Neural cell (in vitro differentiated cells): ENCODE results near the gene CGB8. TPM values are rescaled to one million over a fixed set of nuclear protein-coding genes. Genes with fewer than 3 reads are reported as not detected.
"Not testable (repeated sequence)": the region's sequence is repeated elsewhere in the genome, so short reads cannot be mapped to it uniquely, and the experiment has no call there.

Source experiments
- H2AFZ ChIP-seq: fragments of 200-600, 300-800 bp; sonication (generic), shearing (Covaris generic); 2 replicates; pipeline ENCODE4 v1.6.0; 2014; ENCODE audit warnings: low read depth, mild to moderate bottlenecking, antibody characterized with exemption, low read length, moderate library complexity
- H3F3A ChIP-seq: fragments of 200-600 bp; shearing (Covaris generic); 2 replicates; pipeline ENCODE4 v1.6.1; 2016; ENCODE audit warnings: mild to moderate bottlenecking, moderate library complexity, mixed read lengths, antibody characterized with exemption, low read length; ENCODE audit not compliant: insufficient read depth, poor library complexity, severe bottlenecking
- H3K27ac ChIP-seq: fragments of 200-600, 300-800 bp; sonication (generic), shearing (Covaris generic); 2 replicates; pipeline ENCODE4 v1.5.1; 2014; ENCODE audit warnings: mild to moderate bottlenecking, low read length, moderate library complexity
- H3K27me3 ChIP-seq: fragments of 300-800, 200-600 bp; sonication (generic), shearing (Covaris generic); 2 replicates; pipeline ENCODE4 v1.6.0; 2014; ENCODE audit warnings: mild to moderate bottlenecking, low read depth, low read length, moderate library complexity; ENCODE audit not compliant: insufficient read depth
- H3K36me3 ChIP-seq: fragments of 300-800, 200-600 bp; sonication (generic), shearing (Covaris generic); 2 replicates; pipeline ENCODE4 v1.5.1; 2014; ENCODE audit warnings: mild to moderate bottlenecking, antibody characterized with exemption, low read length, moderate library complexity; ENCODE audit not compliant: insufficient read depth
- H3K4me2 ChIP-seq: fragments of 300-800, 200-600 bp; sonication (generic), shearing (Covaris generic); 2 replicates; pipeline ENCODE4 v1.6.0; 2014; ENCODE audit warnings: mild to moderate bottlenecking, low read length
- H3K4me3 ChIP-seq: fragments of 300-800, 200-600 bp; sonication (generic), shearing (Covaris generic); 2 replicates; pipeline ENCODE4 v1.5.1; 2014; ENCODE audit warnings: mild to moderate bottlenecking, low read length, moderate library complexity
- H3K79me2 ChIP-seq: fragments of 200-600 bp; shearing (Covaris generic); replicated peaks from 2 replicates; pipeline ENCODE4 v1.6.0; 2014; ENCODE audit warnings: mild to moderate bottlenecking, low read length, moderate library complexity; ENCODE audit not compliant: insufficient read depth
- H3K9ac ChIP-seq: fragments of 300-800, 200-600 bp; sonication (generic), shearing (Covaris generic); 2 replicates; pipeline ENCODE4 v1.6.1; 2016; ENCODE audit warnings: mild to moderate bottlenecking, low read length, mixed read lengths
- H3K9me2 ChIP-seq: fragments of 200-600 bp; shearing (Covaris generic); 2 replicates; pipeline ENCODE4 v1.6.1; 2016; ENCODE audit warnings: mild to moderate bottlenecking, low read length, mixed read lengths; ENCODE audit not compliant: insufficient read depth
- H3K9me3 ChIP-seq: fragments of 200-600, 300-800 bp; sonication (generic), shearing (Covaris generic); 2 replicates; pipeline ENCODE4 v1.6.1; 2016; ENCODE audit warnings: mild to moderate bottlenecking, mixed run types, low read length, moderate library complexity, mixed read lengths
- H4K20me1 ChIP-seq: fragments of 200-600 bp; shearing (Covaris generic); 2 replicates; pipeline ENCODE4 v1.6.1; 2016; ENCODE audit warnings: mild to moderate bottlenecking, mixed run types; ENCODE audit not compliant: insufficient read depth
- EP300 ChIP-seq: fragments of 450-650 bp; conservative IDR thresholded peaks from 2 replicates; pipeline ENCODE4 v1.6.1; 2014; ENCODE audit warnings: antibody characterized with exemption, mild to moderate bottlenecking, moderate library complexity; ENCODE audit not compliant: poor library complexity, severe bottlenecking
- EZH2 ChIP-seq: fragments of 200-600, 300-800 bp; shearing (Covaris generic), sonication (generic); IDR thresholded peaks from 2 replicates; pipeline ENCODE4 v1.6.1; 2014; ENCODE audit warnings: antibody characterized with exemption, low read length, borderline replicate concordance, mild to moderate bottlenecking; ENCODE audit not compliant: insufficient read depth, poor library complexity, severe bottlenecking
- MXI1 ChIP-seq: fragments of 450-650 bp; conservative IDR thresholded peaks from 2 replicates; pipeline ENCODE4 v1.6.1; 2014; ENCODE audit warnings: antibody characterized with exemption, mild to moderate bottlenecking; ENCODE audit not compliant: poor library complexity, severe bottlenecking
- POLR2AphosphoS5 ChIP-seq: IDR thresholded peaks from 2 replicates; pipeline ENCODE4 v1.6.1; 2012
- RAD21 ChIP-seq: fragments of 450-650 bp; conservative IDR thresholded peaks from 2 replicates; pipeline ENCODE4 v1.6.1; 2014; ENCODE audit warnings: antibody characterized with exemption, mild to moderate bottlenecking, moderate library complexity
- SMC3 ChIP-seq: fragments of 450-650 bp; conservative IDR thresholded peaks from 2 replicates; pipeline ENCODE4 v1.6.1; 2014; ENCODE audit warnings: antibody characterized with exemption, mild to moderate bottlenecking, moderate library complexity; ENCODE audit not compliant: poor library complexity
- TAF1 ChIP-seq: IDR thresholded peaks from 2 replicates; pipeline ENCODE4 v1.6.1; 2012; ENCODE audit warnings: low read depth
- polyA plus RNA-seq: library from polyadenylated mRNA; depleted of rRNA; stranded (reverse); fragments of >200 nt; gene quantifications from 2 replicates; pipeline ENCODE4 v1.2.3, GENCODE V29; 2014
- TF ChIP-seq, protein P1 (sequence below): fragments of 450-650 bp; IDR thresholded peaks from 2 replicates; pipeline ENCODE4 v1.5.1; 2014; ENCODE audit warnings: antibody characterized with exemption, mild to moderate bottlenecking, moderate library complexity; ENCODE audit not compliant: poor library complexity, severe bottlenecking
- TF ChIP-seq, protein P2 (sequence below): IDR thresholded peaks from 2 replicates; pipeline ENCODE4 v1.6.1; 2012; ENCODE audit warnings: borderline replicate concordance

The CGB8 gene
- polyA plus RNA-seq, 1 donor from 2014 or later = not detected

DNA sequence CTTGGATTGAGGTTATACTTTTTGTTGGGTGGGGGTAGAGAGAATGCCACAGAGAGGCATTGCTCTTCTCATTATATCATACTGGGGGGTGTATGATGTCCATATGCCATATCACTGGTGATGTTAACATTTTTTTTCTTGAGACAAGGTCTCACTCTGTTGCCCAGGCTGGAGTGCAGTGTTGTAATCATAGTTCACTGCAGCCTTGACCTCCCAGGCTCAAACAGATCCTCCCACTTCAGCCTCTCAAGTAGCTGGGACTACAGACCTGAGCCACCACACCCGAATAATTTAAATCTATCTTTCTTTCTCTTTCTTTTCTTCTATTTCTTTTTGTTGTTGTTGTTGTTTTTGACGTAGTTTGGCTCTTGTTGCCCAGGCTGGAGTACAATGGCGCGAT lies 31.5 kb upstream of the CGB8 start:
- Histone ChIP-seq H3K9me2 (no peaks in the 10 kb centered on the region), H3K9ac (no peak overlapping the region), H3K9me3 (no peaks in the 10 kb centered on the region), H3K27me3 (no peaks in the 10 kb centered on the region), H2AFZ (no peak overlapping the region), H3K36me3 (no peaks in the 10 kb centered on the region), H3K4me2 (no peak overlapping the region), H3K4me3 (no peak overlapping the region), H4K20me1 (no peaks in the 10 kb centered on the region), H3K79me2 (no peaks in the 10 kb centered on the region), H3F3A (no peaks in the 10 kb centered on the region), H3K27ac (no peak overlapping the region)
- TF ChIP-seq EZH2 (no peak), POLR2AphosphoS5 (no peak), TAF1 (no peak)

DNA sequence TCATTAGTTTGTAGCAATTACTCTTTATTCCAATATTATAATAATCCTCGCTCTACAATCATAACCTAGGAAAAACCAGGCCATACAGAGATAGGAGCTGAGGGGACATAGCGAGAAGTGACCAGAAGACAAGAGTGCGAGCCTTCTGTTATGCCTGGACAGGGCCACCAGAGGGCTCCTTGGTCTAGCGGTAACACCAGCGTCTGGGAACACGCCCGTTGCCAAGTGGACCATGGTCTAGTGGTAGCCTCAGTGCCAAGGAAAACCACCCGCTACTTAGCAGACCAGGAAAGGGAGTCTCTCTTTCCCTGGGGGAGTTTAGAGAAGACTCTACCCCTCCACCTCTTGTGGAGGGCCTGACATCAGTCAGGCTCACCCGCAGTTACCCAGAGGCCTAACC lies 26.0 kb upstream of the CGB8 start:
- peaks cover 39% of the 10 kb centered on the region for H3K27me3 ChIP-seq
- H3K9me2 ChIP-seq, H4K20me1 ChIP-seq, H3K4me2 ChIP-seq, H3K79me2 ChIP-seq, H2AFZ ChIP-seq, H3F3A ChIP-seq, H3K27ac ChIP-seq, H3K36me3 ChIP-seq, H3K4me3 ChIP-seq, H3K9ac ChIP-seq, H3K9me3 ChIP-seq: not testable (repeated sequence)
- TF ChIP-seq RAD21 = peak; percentile 34
- TF ChIP-seq, protein P1, sequence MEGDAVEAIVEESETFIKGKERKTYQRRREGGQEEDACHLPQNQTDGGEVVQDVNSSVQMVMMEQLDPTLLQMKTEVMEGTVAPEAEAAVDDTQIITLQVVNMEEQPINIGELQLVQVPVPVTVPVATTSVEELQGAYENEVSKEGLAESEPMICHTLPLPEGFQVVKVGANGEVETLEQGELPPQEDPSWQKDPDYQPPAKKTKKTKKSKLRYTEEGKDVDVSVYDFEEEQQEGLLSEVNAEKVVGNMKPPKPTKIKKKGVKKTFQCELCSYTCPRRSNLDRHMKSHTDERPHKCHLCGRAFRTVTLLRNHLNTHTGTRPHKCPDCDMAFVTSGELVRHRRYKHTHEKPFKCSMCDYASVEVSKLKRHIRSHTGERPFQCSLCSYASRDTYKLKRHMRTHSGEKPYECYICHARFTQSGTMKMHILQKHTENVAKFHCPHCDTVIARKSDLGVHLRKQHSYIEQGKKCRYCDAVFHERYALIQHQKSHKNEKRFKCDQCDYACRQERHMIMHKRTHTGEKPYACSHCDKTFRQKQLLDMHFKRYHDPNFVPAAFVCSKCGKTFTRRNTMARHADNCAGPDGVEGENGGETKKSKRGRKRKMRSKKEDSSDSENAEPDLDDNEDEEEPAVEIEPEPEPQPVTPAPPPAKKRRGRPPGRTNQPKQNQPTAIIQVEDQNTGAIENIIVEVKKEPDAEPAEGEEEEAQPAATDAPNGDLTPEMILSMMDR = peak; percentile 54

DNA sequence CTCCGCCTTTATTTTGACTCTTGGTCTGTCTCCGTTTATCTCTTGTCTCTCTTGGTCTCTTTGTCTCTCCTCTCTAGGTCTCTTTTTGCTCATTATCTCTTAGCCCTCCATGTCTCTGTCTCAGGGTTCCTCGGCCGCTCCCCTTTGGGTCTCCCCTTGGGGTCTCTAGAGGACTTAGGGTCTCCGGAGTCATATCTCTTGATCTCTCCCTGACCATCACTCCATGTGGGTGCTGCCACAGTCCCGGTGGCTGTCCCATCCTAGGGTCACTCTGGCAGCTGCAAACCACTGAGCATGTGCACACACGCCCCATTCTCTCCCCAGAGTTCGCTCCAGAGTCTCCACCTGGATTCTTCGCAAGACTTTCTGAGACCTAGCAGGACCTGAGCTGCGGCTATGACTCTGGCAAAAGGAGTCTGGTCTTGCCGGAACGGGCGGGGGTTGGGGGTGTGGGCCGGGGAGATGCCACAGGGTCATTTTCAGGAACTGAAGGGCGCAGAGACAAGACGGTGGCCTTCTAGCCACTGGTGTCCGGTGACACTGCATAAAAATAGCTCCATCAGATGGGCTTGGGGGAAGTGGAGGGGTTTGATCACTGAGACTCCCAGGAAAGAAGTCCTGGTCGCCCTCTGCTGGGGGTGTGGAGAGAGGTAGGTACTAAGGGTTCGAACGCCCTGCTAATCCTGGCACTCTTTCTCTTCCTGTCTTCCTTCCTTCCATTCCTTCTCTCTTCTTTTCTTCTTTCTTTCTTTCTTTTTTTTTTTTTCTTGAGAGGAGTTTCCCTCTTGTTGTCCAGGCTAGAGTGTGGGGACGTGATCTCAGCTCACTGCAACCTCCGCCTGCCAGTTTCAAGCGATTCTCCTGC lies 24.8 kb upstream of the CGB8 start:
- no peak overlapping the region for H2AFZ ChIP-seq
- no peaks in the 10 kb centered on the region for H3F3A ChIP-seq
- no peaks in the 10 kb centered on the region for H4K20me1 ChIP-seq
- H3K79me2 ChIP-seq = no peaks in the 10 kb centered on the region
- H3K9me3 ChIP-seq = no peaks in the 10 kb centered on the region
- H3K4me2 ChIP-seq = no peak overlapping the region
- no peaks in the 10 kb centered on the region for H3K36me3 ChIP-seq
- peaks cover 46% of the 10 kb centered on the region for H3K27me3 ChIP-seq
- no peak overlapping the region for H3K9ac ChIP-seq
- TF ChIP-seq EP300 (no peak), TAF1 (no peak), RAD21 (no peak), POLR2AphosphoS5 (no peak), MXI1 (no peak), SMC3 (no peak), EZH2 (no peak)
- TF ChIP-seq, protein P1 = no peak
- TF ChIP-seq, protein P2, sequence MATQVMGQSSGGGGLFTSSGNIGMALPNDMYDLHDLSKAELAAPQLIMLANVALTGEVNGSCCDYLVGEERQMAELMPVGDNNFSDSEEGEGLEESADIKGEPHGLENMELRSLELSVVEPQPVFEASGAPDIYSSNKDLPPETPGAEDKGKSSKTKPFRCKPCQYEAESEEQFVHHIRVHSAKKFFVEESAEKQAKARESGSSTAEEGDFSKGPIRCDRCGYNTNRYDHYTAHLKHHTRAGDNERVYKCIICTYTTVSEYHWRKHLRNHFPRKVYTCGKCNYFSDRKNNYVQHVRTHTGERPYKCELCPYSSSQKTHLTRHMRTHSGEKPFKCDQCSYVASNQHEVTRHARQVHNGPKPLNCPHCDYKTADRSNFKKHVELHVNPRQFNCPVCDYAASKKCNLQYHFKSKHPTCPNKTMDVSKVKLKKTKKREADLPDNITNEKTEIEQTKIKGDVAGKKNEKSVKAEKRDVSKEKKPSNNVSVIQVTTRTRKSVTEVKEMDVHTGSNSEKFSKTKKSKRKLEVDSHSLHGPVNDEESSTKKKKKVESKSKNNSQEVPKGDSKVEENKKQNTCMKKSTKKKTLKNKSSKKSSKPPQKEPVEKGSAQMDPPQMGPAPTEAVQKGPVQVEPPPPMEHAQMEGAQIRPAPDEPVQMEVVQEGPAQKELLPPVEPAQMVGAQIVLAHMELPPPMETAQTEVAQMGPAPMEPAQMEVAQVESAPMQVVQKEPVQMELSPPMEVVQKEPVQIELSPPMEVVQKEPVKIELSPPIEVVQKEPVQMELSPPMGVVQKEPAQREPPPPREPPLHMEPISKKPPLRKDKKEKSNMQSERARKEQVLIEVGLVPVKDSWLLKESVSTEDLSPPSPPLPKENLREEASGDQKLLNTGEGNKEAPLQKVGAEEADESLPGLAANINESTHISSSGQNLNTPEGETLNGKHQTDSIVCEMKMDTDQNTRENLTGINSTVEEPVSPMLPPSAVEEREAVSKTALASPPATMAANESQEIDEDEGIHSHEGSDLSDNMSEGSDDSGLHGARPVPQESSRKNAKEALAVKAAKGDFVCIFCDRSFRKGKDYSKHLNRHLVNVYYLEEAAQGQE = no peak
- no peak overlapping the region for H3K27ac ChIP-seq
- H3K9me2 ChIP-seq = no peaks in the 10 kb centered on the region
- no peak overlapping the region for H3K4me3 ChIP-seq
